Measurements from ENCODE around the gene CTDSP2. TPM values are rescaled to one million over a fixed set of nuclear protein-coding genes. Genes with fewer than 3 reads are reported as not detected.
A peak's percentile ranks its signal among the peaks of the same experiment; 100 is the strongest.

The CTDSP2 gene
- total and polyA plus RNA-seq, 8 donors, result 28.4 to 152 (median 73.9) TPM

- H3K27ac ChIP-seq, result peak overlapping the region in 4 of 5 donors; percentile 65 to 100 (median 98)
- peak in 1 of 2 donors; percentile 58 for DNase-seq
- no peaks in the 10 kb centered on the region for H3K9me3 ChIP-seq
- H3K36me3 ChIP-seq, result peaks cover 0 to 3% (median 0%) of the 10 kb centered on the region in 4 donors
- TF ChIP-seq POLR2A (IDR thresholded peaks at IDR 0.05) (no peak), CTCF (IDR thresholded peaks at IDR 0.05) (no peak), EP300 (IDR thresholded peaks at IDR 0.05) (no peak)
- peaks cover 99 to 100% (median 100%) of the 10 kb centered on the region in 4 donors for H3K4me1 ChIP-seq
- intact Hi-C loops (cut with DNase I; ENCODE audit: low total_unique reads), result no loop called here
- no peaks in the 10 kb centered on the region for H3K27me3 ChIP-seq
- whole genome bisulfite sequencing, 5 donors, result 30 to 46% (median 41%) methylated on average over 8 of the region's 8 CpGs
- H3K4me3 ChIP-seq, result peak overlapping the region in 1 of 4 donors; percentile 80
Measured at GRCh38 chr12:57838594-57839302, 7.8 kb downstream of the CTDSP2 start.

- DNase-seq, result peak in 1 of 2 donors; percentile 79
- Histone ChIP-seq H3K36me3 (peaks cover 0 to 3% (median 0%) of the 10 kb centered on the region in 4 donors), H3K27me3 (no peaks in the 10 kb centered on the region), H3K27ac (peak overlapping the region; percentile 37 to 100 (median 98)), H3K4me1 (peaks cover 99 to 100% (median 100%) of the 10 kb centered on the region in 4 donors), H3K9me3 (no peaks in the 10 kb centered on the region), H3K4me3 (peak overlapping the region in 1 of 4 donors; percentile 80)
- 4 to 27% (median 21%) methylated on average over 5 of the region's 5 CpGs for WGBS, 5 donors
- intact Hi-C loops (cut with DNase I; ENCODE audit: low total_unique reads), result no loop called here
- no peak for TF ChIP-seq CTCF (IDR thresholded peaks at IDR 0.05)
- no peak for TF ChIP-seq EP300 (IDR thresholded peaks at IDR 0.05)
- TF ChIP-seq POLR2AphosphoS5 (IDR thresholded peaks at IDR 0.05), result no peak
- no peak for TF ChIP-seq POLR2A (IDR thresholded peaks at IDR 0.05)
Measured at GRCh38 chr12:57837864-57838562, 8.5 kb downstream of the CTDSP2 start.

- H3K27ac ChIP-seq, result peak overlapping the region; percentile 41 to 100 (median 98)
- intact Hi-C loops (cut with DNase I; ENCODE audit: low total_unique reads), result no loop called here
- no peaks in the 10 kb centered on the region for H3K36me3 ChIP-seq
- peaks cover 97 to 100% (median 99%) of the 10 kb centered on the region in 4 donors for H3K4me1 ChIP-seq
- TF ChIP-seq POLR2A (IDR thresholded peaks at IDR 0.05) (no peak), CTCF (IDR thresholded peaks at IDR 0.05) (no peak), POLR2AphosphoS5 (IDR thresholded peaks at IDR 0.05) (peak in 2 of 3 donors; percentile 9 to 32)
- H3K4me3 ChIP-seq, result peak overlapping the region; percentile 9 to 80 (median 20)
- DNase-seq, result peak; percentile 63 to 94
- no peaks in the 10 kb centered on the region for H3K9me3 ChIP-seq
- WGBS, 5 donors, result 0 to 8% (median 7%) methylated on average over 12 to 13 of the region's 13 CpGs
- H3K27me3 ChIP-seq, result no peaks in the 10 kb centered on the region
Measured at GRCh38 chr12:57836442-57837375, 9.8 kb downstream of the CTDSP2 start.

Data from stomach (tissue), 9 donors.